HG03558 (cell line): Measurements from ENCODE around the gene TNFRSF14.

Experiments used
- ATAC-seq: cut with Tn5 transposase; IDR thresholded peaks from one replicate; pipeline ENCODE4 v1.9.1; 2021; ENCODE audit warnings: moderate number of reproducible peaks; ENCODE audit not compliant: unreplicated experiment; ENCODE audit errors: extremely low read depth

TNFRSF14 gene

DNA sequence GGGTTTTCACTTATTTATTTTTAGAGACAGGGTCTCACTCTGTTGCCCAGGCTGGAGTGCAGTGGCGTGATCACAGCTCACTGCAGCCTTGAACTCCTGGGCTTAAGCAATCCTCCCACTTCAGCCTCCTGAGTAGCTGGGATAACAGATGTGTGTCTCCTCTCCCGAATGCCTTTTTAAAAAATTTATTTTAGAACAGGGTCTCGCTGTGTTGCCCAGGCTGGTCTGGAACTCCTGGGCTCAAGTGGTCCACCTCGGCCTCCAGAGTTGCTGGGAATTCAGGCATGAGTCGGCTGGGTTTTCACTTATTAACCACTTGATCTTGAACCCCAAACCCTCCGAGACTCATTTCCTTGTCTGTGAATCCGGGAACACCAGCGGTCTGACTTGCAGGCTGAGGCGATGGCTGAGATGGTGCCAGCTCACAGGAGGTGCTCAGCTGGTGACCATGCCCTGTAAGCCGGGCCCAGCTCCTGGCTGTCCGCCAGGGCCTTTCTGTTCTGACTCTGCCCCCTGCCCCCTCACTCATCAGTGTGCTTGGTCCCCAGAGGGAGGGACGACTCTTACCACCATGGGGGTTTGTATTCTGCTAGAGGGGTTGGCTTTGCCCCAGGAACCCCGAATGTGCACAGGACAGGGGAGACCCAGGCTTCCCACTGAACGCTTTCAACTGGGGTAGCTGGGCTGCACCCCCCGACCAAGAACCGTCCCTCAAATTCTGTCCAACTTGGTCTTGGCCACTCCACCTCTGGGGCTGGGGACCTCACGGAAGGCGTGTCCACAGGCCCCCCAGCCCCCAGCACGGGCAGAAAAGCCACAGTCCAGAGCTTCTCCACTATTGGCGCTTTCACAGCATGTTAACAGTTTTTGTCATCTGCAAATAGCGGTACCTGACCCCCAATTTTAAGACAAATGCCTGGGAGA lies 54.1 kb downstream of the TNFRSF14 start:
- ATAC-seq = no peak

- ATAC-seq = no peak
Observed at GRCh38 chr1:2611031-2611501, 54.9 kb downstream of the TNFRSF14 start.

- ATAC-seq = no peak
Observed at GRCh38 chr1:2611621-2612437, 55.7 kb downstream of the TNFRSF14 start.

- no peak for ATAC-seq
Observed at GRCh38 chr1:2612591-2613365, 56.6 kb downstream of the TNFRSF14 start.
